HG03175 (cell line): ENCODE measurements around the gene IFIT5.
"Not testable (repeated sequence)": the region's sequence is repeated elsewhere in the genome, so short reads cannot be mapped to it uniquely, and the experiment has no call there.

ENCODE experiments used
- ATAC-seq: cut with Tn5 transposase; IDR thresholded peaks from one replicate; pipeline ENCODE4 v1.9.1; 2021; ENCODE audit warnings: mild to moderate bottlenecking, moderate library complexity; ENCODE audit not compliant: unreplicated experiment

IFIT5 gene

GRCh38 chr10:89391907-89392756, 22.2 kb upstream of the IFIT5 start, which contains the start of gene IFIT1:
TSS of gene IFIT1 (plus strand) at chr10:89392623. CDS start at chr10:89392713, 90 bp downstream.
- ATAC-seq = peak; percentile 88

- ATAC-seq = no peak
Measured at GRCh38 chr10:89392974-89393373, 21.4 kb upstream of the IFIT5 start.

GRCh38 chr10:89393898-89394297, 20.5 kb upstream of the IFIT5 start:
- no peak for ATAC-seq

GRCh38 chr10:89395141-89395540, 19.2 kb upstream of the IFIT5 start:
- ATAC-seq = no peak

- no peak for ATAC-seq
Measured at GRCh38 chr10:89398003-89398749, 16.2 kb upstream of the IFIT5 start.

GRCh38 chr10:89399956-89400355, 14.4 kb upstream of the IFIT5 start:
- ATAC-seq = no peak

- no peak for ATAC-seq
Measured at GRCh38 chr10:89403043-89403442, 11.3 kb upstream of the IFIT5 start.

GRCh38 chr10:89404104-89405047, 10.0 kb upstream of the IFIT5 start:
- no peak for ATAC-seq

GRCh38 chr10:89406178-89406577, 8.2 kb upstream of the IFIT5 start:
- ATAC-seq = not testable (repeated sequence)

GRCh38 chr10:89407792-89408191, 6.6 kb upstream of the IFIT5 start:
- ATAC-seq = not testable (repeated sequence)

- not testable (repeated sequence) for ATAC-seq
Measured at GRCh38 chr10:89409282-89409681, 5.1 kb upstream of the IFIT5 start.

GRCh38 chr10:89410551-89410950, 3.8 kb upstream of the IFIT5 start:
- not testable (repeated sequence) for ATAC-seq

- ATAC-seq = not testable (repeated sequence)
Measured at GRCh38 chr10:89411135-89411534, 3.2 kb upstream of the IFIT5 start.

GRCh38 chr10:89412276-89412675, 2.1 kb upstream of the IFIT5 start:
- ATAC-seq = not testable (repeated sequence)

GRCh38 chr10:89413398-89413912, 913 bp upstream of the IFIT5 start:
- no peak for ATAC-seq

GRCh38 chr10:89414879-89415821, 782 bp downstream of the IFIT5 start:
- ATAC-seq = peak; percentile 36

GRCh38 chr10:89416465-89416864, 2.1 kb downstream of the IFIT5 start:
- ATAC-seq = no peak

- ATAC-seq = no peak
Measured at GRCh38 chr10:89419548-89419947, 5.2 kb downstream of the IFIT5 start.

- ATAC-seq = no peak
Measured at GRCh38 chr10:89421018-89421476, 6.7 kb downstream of the IFIT5 start.
